HG03432 (cell line): ENCODE data around the gene TRIOBP.
"Not testable (repeated sequence)": the region's sequence is repeated elsewhere in the genome, so short reads cannot be mapped to it uniquely, and the experiment has no call there.

ENCODE experiments used
- ATAC-seq: cut with Tn5 transposase; IDR thresholded peaks from one replicate; pipeline ENCODE4 v1.9.1; 2021; ENCODE audit warnings: mild to moderate bottlenecking, moderate library complexity; ENCODE audit not compliant: unreplicated experiment

TRIOBP gene

GRCh38 chr22:37692627-37693285 is 4.1 kb upstream of the TRIOBP start:
- ATAC-seq: no peak

GRCh38 chr22:37694131-37694530 is 2.7 kb upstream of the TRIOBP start:
- not testable (repeated sequence) for ATAC-seq

GRCh38 chr22:37696260-37696656 is 590 bp upstream of the TRIOBP start:
- not testable (repeated sequence) for ATAC-seq

- no peak for ATAC-seq
These were observed 639 bp downstream of the TRIOBP start for GRCh38 chr22:37697538-37697835.

GRCh38 chr22:37701141-37701786 is 4.4 kb downstream of the TRIOBP start:
- ATAC-seq: no peak

- no peak for ATAC-seq
These were observed 7.1 kb downstream of the TRIOBP start for GRCh38 chr22:37703906-37704305.

- no peak for ATAC-seq
These were observed 7.8 kb downstream of the TRIOBP start for GRCh38 chr22:37704645-37705044.

GRCh38 chr22:37705205-37705604 is 8.4 kb downstream of the TRIOBP start:
- ATAC-seq: no peak

GRCh38 chr22:37708580-37709444 is 12.0 kb downstream of the TRIOBP start:
- no peak for ATAC-seq

- ATAC-seq: no peak
These were observed 12.6 kb downstream of the TRIOBP start for GRCh38 chr22:37709445-37709765.

GRCh38 chr22:37710675-37711074 is 13.8 kb downstream of the TRIOBP start:
- no peak for ATAC-seq

- ATAC-seq: no peak
These were observed 14.6 kb downstream of the TRIOBP start for GRCh38 chr22:37711490-37711889.

GRCh38 chr22:37713761-37714160 is 16.9 kb downstream of the TRIOBP start:
- ATAC-seq: no peak

GRCh38 chr22:37714634-37715033 is 17.8 kb downstream of the TRIOBP start:
- no peak for ATAC-seq

GRCh38 chr22:37715760-37716159 is 18.9 kb downstream of the TRIOBP start:
- no peak for ATAC-seq

GRCh38 chr22:37716708-37717107 is 19.9 kb downstream of the TRIOBP start:
- ATAC-seq: no peak

- not testable (repeated sequence) for ATAC-seq
These were observed 20.4 kb downstream of the TRIOBP start for GRCh38 chr22:37717235-37717634.

- ATAC-seq: not testable (repeated sequence)
These were observed 21.0 kb downstream of the TRIOBP start for GRCh38 chr22:37717746-37718305.

- ATAC-seq: no peak
These were observed 28.8 kb downstream of the TRIOBP start for GRCh38 chr22:37725551-37726240.

GRCh38 chr22:37726241-37726887 is 29.5 kb downstream of the TRIOBP start:
- ATAC-seq: no peak

- no peak for ATAC-seq
These were observed 31.8 kb downstream of the TRIOBP start for GRCh38 chr22:37728620-37729019.
